Uterus (tissue), 4 donors: Measurements from ENCODE around the gene FAM83B. TPM values are rescaled to one million over a fixed set of nuclear protein-coding genes. Genes with fewer than 3 reads are reported as not detected.

Experiments
- DNase-seq, 2 donors: peaks; one replicate each; pipeline ENCODE4 v3.0.0-alpha.2; 2019 to 2020
- H3K27ac ChIP-seq, 2 donors: fragments of 200-600 bp; sonication (generic); 1 replicate in 1 of 2; 2 replicates in 1 of 2; pipeline ENCODE4 v1.5.1; 2016 to 2018
- H3K27me3 ChIP-seq, 2 donors: fragments of 200-600 bp; sonication (generic); one replicate each; pipeline ENCODE4 v1.5.1; 2018 to 2019; ENCODE audit warnings: control low read depth in 1 of 2
- H3K36me3 ChIP-seq, 2 donors: fragments of 200-600 bp; sonication (generic); one replicate each; pipeline ENCODE4 v1.5.1; 2019; ENCODE audit warnings: control low read depth in 1 of 2
- H3K4me1 ChIP-seq, 2 donors: fragments of 200-600 bp; sonication (generic); one replicate each; pipeline ENCODE4 v1.5.1; 2018 to 2019; ENCODE audit warnings: control low read depth in 1 of 2
- H3K4me3 ChIP-seq, 2 donors: fragments of 200-600 bp; sonication (generic); 1 replicate in 1 of 2; 2 replicates in 1 of 2; pipeline ENCODE4 v1.5.1; 2018 to 2019; ENCODE audit warnings: mild to moderate bottlenecking in 1 of 2
- H3K9me3 ChIP-seq, 2 donors: fragments of 200-600 bp; sonication (generic); one replicate each; pipeline ENCODE4 v1.5.1; 2019; ENCODE audit warnings: control low read depth in 1 of 2
- CTCF ChIP-seq, 4 experiments: fragments of 200-600 bp in 2 of 4; fragments of 450-650 bp in 2 of 4; sonication (generic) in 2 of 4; IDR thresholded peaks; one replicate each; pipeline ENCODE4 v1.5.1; 2016 to 2019; ENCODE audit warnings: antibody characterized with exemption in 4 of 4, mild to moderate bottlenecking in 2 of 4, moderate library complexity in 1 of 4
- POLR2A ChIP-seq, 2 donors: fragments of 450-650 bp; IDR thresholded peaks; one replicate each; pipeline ENCODE4 v1.6.1; 2016; ENCODE audit warnings: antibody characterized with exemption in 2 of 2, mild to moderate bottlenecking in 1 of 2, moderate library complexity in 1 of 2
- intact Hi-C: fragments of 100-400 bp; cut with DNase I; formaldehyde crosslinking; loops from one replicate; pipeline ENCODE4 v1.15.1; 2023; ENCODE audit warnings: low total_unique reads
- total RNA-seq, 4 donors: library from RNA; depleted of rRNA in 3 of 4; stranded (reverse); fragments of >200 nt in 3 of 4; gene quantifications; one replicate each; pipeline versions ENCODE4 v1.1.0 to v1.2.4, GENCODE V29; 2014 to 2023
- donor health status: DM: yes; HTN: yes; CAD: no.

The FAM83B gene
- total RNA-seq, 4 donors from 2014 or later: 0.27 to 3.6 (median 0.29) TPM; not detected in 1

GRCh38 chr6:54886932-54887584 is 40.5 kb downstream of the FAM83B start:
- no peak overlapping the region for H3K27ac ChIP-seq
- no peaks in the 10 kb centered on the region for H3K27me3 ChIP-seq
- H3K9me3 ChIP-seq: no peaks in the 10 kb centered on the region
- H3K36me3 ChIP-seq: no peaks in the 10 kb centered on the region
- TF ChIP-seq POLR2A (IDR thresholded peaks at IDR 0.05) (no peak), CTCF (IDR thresholded peaks at IDR 0.05) (no peak)
- H3K4me3 ChIP-seq: no peak overlapping the region
- DNase-seq: no peak
- intact Hi-C loops: no loop called here
- no peaks in the 10 kb centered on the region for H3K4me1 ChIP-seq

- no peaks in the 10 kb centered on the region for H3K4me1 ChIP-seq
- H3K27me3 ChIP-seq: no peaks in the 10 kb centered on the region
- no peak for TF ChIP-seq POLR2A (IDR thresholded peaks at IDR 0.05)
- no peak for TF ChIP-seq CTCF (IDR thresholded peaks at IDR 0.05)
- no peaks in the 10 kb centered on the region for H3K36me3 ChIP-seq
- no peak overlapping the region for H3K4me3 ChIP-seq
- intact Hi-C loops: no loop called here
- H3K9me3 ChIP-seq: no peaks in the 10 kb centered on the region
- DNase-seq: no peak
- no peak overlapping the region for H3K27ac ChIP-seq
Measured at GRCh38 chr6:54891536-54891935, 45.0 kb downstream of the FAM83B start.

- Histone ChIP-seq H3K4me3 (no peak overlapping the region), H3K36me3 (no peaks in the 10 kb centered on the region), H3K4me1 (no peaks in the 10 kb centered on the region), H3K9me3 (no peaks in the 10 kb centered on the region), H3K27me3 (no peaks in the 10 kb centered on the region), H3K27ac (no peak overlapping the region)
- intact Hi-C loops: no loop called here
- DNase-seq: no peak
- TF ChIP-seq POLR2A (IDR thresholded peaks at IDR 0.05): no peak
- no peak for TF ChIP-seq CTCF (IDR thresholded peaks at IDR 0.05)
Measured at GRCh38 chr6:54892831-54893230, 46.3 kb downstream of the FAM83B start.

- H3K27me3 ChIP-seq: no peaks in the 10 kb centered on the region
- intact Hi-C loops: no loop called here
Measured at GRCh38 chr6:54893818-54894217, 47.2 kb downstream of the FAM83B start.

GRCh38 chr6:54896302-54896701 is 49.7 kb downstream of the FAM83B start:
- Histone ChIP-seq H3K36me3 (no peaks in the 10 kb centered on the region), H3K4me3 (no peak overlapping the region), H3K9me3 (no peaks in the 10 kb centered on the region), H3K4me1 (no peaks in the 10 kb centered on the region), H3K27ac (no peak overlapping the region), H3K27me3 (no peaks in the 10 kb centered on the region)
- no peak for TF ChIP-seq POLR2A (IDR thresholded peaks at IDR 0.05)
- TF ChIP-seq CTCF (IDR thresholded peaks at IDR 0.05): no peak
- DNase-seq: no peak
- intact Hi-C loops: no loop called here

More at GRCh38 chr6:54893818-54894217, 47.2 kb downstream of the FAM83B start:
- no peak overlapping the region for H3K4me3 ChIP-seq
- H3K27ac ChIP-seq: no peak overlapping the region
- H3K9me3 ChIP-seq: no peaks in the 10 kb centered on the region
- H3K4me1 ChIP-seq: no peaks in the 10 kb centered on the region
- H3K36me3 ChIP-seq: no peaks in the 10 kb centered on the region
- TF ChIP-seq POLR2A (IDR thresholded peaks at IDR 0.05): no peak
- TF ChIP-seq CTCF (IDR thresholded peaks at IDR 0.05): no peak
- DNase-seq: no peak
